Osteoblast (primary cell): ENCODE measurements around the gene FRMD4B. TPM values are rescaled to one million over a fixed set of nuclear protein-coding genes. Genes with fewer than 3 reads are reported as not detected.

Experiments used
- DNase-seq: peaks from one replicate; pipeline ENCODE4 v3.0.0; 2011; ENCODE audit warnings: low spot score, mixed read lengths; ENCODE audit not compliant: insufficient read length; ENCODE audit errors: missing footprints
- H2AFZ ChIP-seq: 2 replicates; pipeline ENCODE4 v1.6.0; 2011; ENCODE audit warnings: mild to moderate bottlenecking, low read length
- H3K27ac ChIP-seq: 2 replicates; pipeline ENCODE4 v1.5.1; 2011; ENCODE audit warnings: mild to moderate bottlenecking, low read depth, low read length, moderate library complexity
- H3K27me3 ChIP-seq: 2 replicates; pipeline ENCODE4 v1.6.0; 2012; ENCODE audit warnings: mild to moderate bottlenecking, control low read depth, inconsistent platforms, low read length, moderate library complexity; ENCODE audit not compliant: insufficient read depth
- H3K36me3 ChIP-seq: 2 replicates; pipeline ENCODE4 v1.5.1; 2011; ENCODE audit warnings: mild to moderate bottlenecking, low read length, control low read depth, moderate library complexity; ENCODE audit not compliant: insufficient read depth
- H3K4me1 ChIP-seq: 2 replicates; pipeline ENCODE4 v1.5.1; 2011; ENCODE audit warnings: mild to moderate bottlenecking, low read length, control low read depth, moderate library complexity; ENCODE audit not compliant: insufficient read depth
- H3K4me2 ChIP-seq: 2 replicates; pipeline ENCODE4 v1.6.0; 2011; ENCODE audit warnings: mild to moderate bottlenecking, low read length; ENCODE audit not compliant: insufficient read depth
- H3K4me3 ChIP-seq: fragments of 200-600 bp; sonication (generic); 3 replicates; pipeline ENCODE4 v1.5.1; 2012; ENCODE audit warnings: mild to moderate bottlenecking, low read length, inconsistent platforms; ENCODE audit not compliant: insufficient read depth
- H3K79me2 ChIP-seq: 2 replicates; pipeline ENCODE4 v1.6.0; 2012; ENCODE audit warnings: mild to moderate bottlenecking, low read length, control low read depth, inconsistent platforms; ENCODE audit not compliant: insufficient read depth
- H3K9me3 ChIP-seq: 2 replicates; pipeline ENCODE4 v1.5.1; 2011; ENCODE audit warnings: low read depth, low read length, control low read depth
- H4K20me1 ChIP-seq: 2 replicates; pipeline ENCODE4 v1.6.0; 2012; ENCODE audit warnings: mild to moderate bottlenecking, low read length, control low read depth; ENCODE audit not compliant: insufficient read depth
- CTCF ChIP-seq: IDR thresholded peaks from 2 replicates; pipeline ENCODE4 v1.5.1; 2011; ENCODE audit warnings: mild to moderate bottlenecking, low read depth, low read length, moderate library complexity; ENCODE audit errors: extremely low read depth
- total RNA-seq: library from RNA; depleted of rRNA; stranded (reverse); fragments of >200 nt; gene quantifications from 2 replicates; pipeline ENCODE4 v1.2.3, GENCODE V29; 2012

FRMD4B gene
- total RNA-seq, 1 donor = 0.72 TPM

GRCh38 chr3:69389520-69390248, 3.8 kb upstream of the FRMD4B start:
- Histone ChIP-seq H3K36me3 (no peaks in the 10 kb centered on the region), H3K9me3 (no peaks in the 10 kb centered on the region), H2AFZ (no peak overlapping the region), H3K4me3 (no peak overlapping the region), H3K4me1 (peaks cover 4% of the 10 kb centered on the region), H3K27me3 (peaks cover 27% of the 10 kb centered on the region), H3K27ac (no peak overlapping the region), H4K20me1 (no peaks in the 10 kb centered on the region), H3K4me2 (no peak overlapping the region), H3K79me2 (no peaks in the 10 kb centered on the region)
- TF ChIP-seq CTCF = no peak
- DNase-seq = no peak

DNA sequence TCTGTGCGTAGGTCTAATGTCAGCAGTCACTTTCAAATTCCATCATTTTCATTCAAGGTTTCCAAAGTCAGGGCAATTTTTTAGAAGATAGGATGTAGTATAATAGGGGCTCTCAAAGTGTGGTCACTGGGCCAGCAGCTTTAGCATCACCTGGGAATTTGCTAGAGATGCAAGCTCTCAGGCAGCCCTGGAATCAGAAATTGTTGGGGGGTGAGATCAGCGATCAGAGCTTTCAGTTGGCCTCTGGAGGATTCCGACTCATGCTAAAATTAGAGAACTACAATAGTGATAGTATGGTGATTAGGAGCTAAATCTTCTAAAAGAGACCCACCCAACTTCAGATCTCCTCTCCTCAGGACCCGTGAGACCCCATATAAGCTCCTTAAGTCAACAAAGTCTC, 2.4 kb upstream of the FRMD4B start:
- TF ChIP-seq CTCF = no peak
- H3K4me1 ChIP-seq = peaks cover 4% of the 10 kb centered on the region
- H3K4me2 ChIP-seq = no peak overlapping the region
- no peak for DNase-seq
- H3K36me3 ChIP-seq = no peaks in the 10 kb centered on the region
- H3K27me3 ChIP-seq = peaks cover 33% of the 10 kb centered on the region
- no peak overlapping the region for H3K27ac ChIP-seq
- no peaks in the 10 kb centered on the region for H3K9me3 ChIP-seq
- H3K79me2 ChIP-seq = no peaks in the 10 kb centered on the region
- H3K4me3 ChIP-seq = no peak overlapping the region
- no peaks in the 10 kb centered on the region for H4K20me1 ChIP-seq
- H2AFZ ChIP-seq = no peak overlapping the region

- H3K27ac ChIP-seq = no peak overlapping the region
- H2AFZ ChIP-seq = no peak overlapping the region
- H3K9me3 ChIP-seq = no peaks in the 10 kb centered on the region
- no peaks in the 10 kb centered on the region for H3K36me3 ChIP-seq
- no peaks in the 10 kb centered on the region for H4K20me1 ChIP-seq
- H3K4me2 ChIP-seq = peak overlapping the region; percentile 84
- H3K4me1 ChIP-seq = peaks cover 4% of the 10 kb centered on the region
- no peaks in the 10 kb centered on the region for H3K79me2 ChIP-seq
- no peak for TF ChIP-seq CTCF
- H3K4me3 ChIP-seq = peak overlapping the region; percentile 71
- no peak for DNase-seq
- peaks cover 29% of the 10 kb centered on the region for H3K27me3 ChIP-seq
Measured at GRCh38 chr3:69386556-69387385, 883 bp upstream of the FRMD4B start.

DNA sequence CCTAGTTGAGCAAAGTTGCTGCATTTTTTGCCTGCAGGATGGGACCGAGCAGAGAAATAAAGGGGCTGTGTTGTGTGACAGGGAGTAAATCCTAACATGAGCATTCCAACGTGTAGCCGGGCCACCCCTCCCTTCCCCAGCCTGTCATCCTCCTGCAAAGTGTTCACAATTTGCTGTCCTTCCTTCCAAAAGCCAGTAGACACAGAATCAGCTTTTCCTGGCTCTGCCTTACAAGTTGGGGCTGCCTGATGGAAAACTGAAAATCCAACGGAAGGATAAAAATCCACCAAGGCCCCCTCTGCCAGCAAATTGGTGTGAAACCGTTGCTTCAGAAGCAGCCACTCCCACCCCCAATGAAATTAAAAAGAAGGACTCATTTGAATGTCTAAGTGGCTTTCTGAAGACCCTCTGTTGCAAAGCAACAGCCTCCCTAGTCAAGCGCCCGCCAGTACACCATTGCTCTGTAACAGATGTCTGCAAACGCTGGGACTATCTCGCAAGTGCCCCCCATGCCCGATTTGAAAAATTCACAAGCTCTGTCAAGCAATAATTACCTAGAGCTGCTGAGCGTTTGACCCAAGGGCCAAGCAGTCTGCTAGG, 665 bp downstream of the FRMD4B start:
- Histone ChIP-seq H3K27ac (no peak overlapping the region), H3K9me3 (no peaks in the 10 kb centered on the region), H2AFZ (peak overlapping the region; percentile 46), H3K4me1 (peaks cover 4% of the 10 kb centered on the region), H3K79me2 (no peaks in the 10 kb centered on the region), H3K36me3 (no peaks in the 10 kb centered on the region), H3K4me3 (peak overlapping the region; percentile 71), H3K4me2 (peak overlapping the region; percentile 84), H3K27me3 (peaks cover 29% of the 10 kb centered on the region), H4K20me1 (no peaks in the 10 kb centered on the region)
- DNase-seq = no peak
- TF ChIP-seq CTCF = no peak
